Skin epidermis (tissue), 12 donors: ENCODE results near the gene FCN2.
"Not testable (repeated sequence)": the region's sequence is repeated elsewhere in the genome, so short reads cannot be mapped to it uniquely, and the experiment has no call there.

Experiments used
- H3K27ac ChIP-seq, 21 experiments: fragments of 200-600 bp; sonication (generic) in 11 of 21; one replicate each; pipeline ENCODE4 v1.5.0; 2020; ENCODE audit warnings: mild to moderate bottlenecking in 3 of 21, inconsistent platforms in 2 of 21, moderate library complexity in 2 of 21
- H3K4me3 ChIP-seq, 7 experiments: fragments of 200-600 bp; sonication (generic) in 2 of 7; one replicate each; pipeline ENCODE4 v1.5.0; 2020; ENCODE audit warnings: inconsistent platforms in 2 of 7, mild to moderate bottlenecking in 2 of 7, moderate library complexity in 1 of 7

FCN2 gene

GRCh38 chr9:134846187-134846586, 34.4 kb upstream of the FCN2 start:
- Histone ChIP-seq H3K4me3 (no peak overlapping the region), H3K27ac (no peak overlapping the region)

- no peak overlapping the region for H3K4me3 ChIP-seq
These were observed 33.9 kb upstream of the FCN2 start for GRCh38 chr9:134846699-134847098.

GRCh38 chr9:134847138-134847537, 33.5 kb upstream of the FCN2 start:
- H3K4me3 ChIP-seq = no peak overlapping the region
- no peak overlapping the region for H3K27ac ChIP-seq

More at GRCh38 chr9:134846699-134847098, 33.9 kb upstream of the FCN2 start:
- no peak overlapping the region for H3K27ac ChIP-seq

- H3K27ac ChIP-seq = no peak overlapping the region
These were observed 32.7 kb upstream of the FCN2 start for GRCh38 chr9:134847752-134848432.

GRCh38 chr9:134848504-134848903, 32.1 kb upstream of the FCN2 start:
- Histone ChIP-seq H3K27ac (no peak overlapping the region), H3K4me3 (no peak overlapping the region)

More at GRCh38 chr9:134847752-134848432, 32.7 kb upstream of the FCN2 start:
- H3K4me3 ChIP-seq = no peak overlapping the region

- no peak overlapping the region for H3K27ac ChIP-seq
- no peak overlapping the region for H3K4me3 ChIP-seq
These were observed 30.0 kb upstream of the FCN2 start for GRCh38 chr9:134850611-134851010.

- H3K4me3 ChIP-seq = no peak overlapping the region
- H3K27ac ChIP-seq = no peak overlapping the region
These were observed 29.6 kb upstream of the FCN2 start for GRCh38 chr9:134851020-134851419.

GRCh38 chr9:134852906-134853654, 27.5 kb upstream of the FCN2 start:
- no peak overlapping the region for H3K27ac ChIP-seq

GRCh38 chr9:134853893-134854292, 26.7 kb upstream of the FCN2 start:
- H3K27ac ChIP-seq = no peak overlapping the region
- H3K4me3 ChIP-seq = no peak overlapping the region

More at GRCh38 chr9:134852906-134853654, 27.5 kb upstream of the FCN2 start:
- H3K4me3 ChIP-seq = no peak overlapping the region

GRCh38 chr9:134854541-134854981, 26.0 kb upstream of the FCN2 start:
- H3K27ac ChIP-seq = no peak overlapping the region
- no peak overlapping the region for H3K4me3 ChIP-seq

- Histone ChIP-seq H3K4me3 (no peak overlapping the region), H3K27ac (no peak overlapping the region)
These were observed 25.2 kb upstream of the FCN2 start for GRCh38 chr9:134855231-134855899.

- Histone ChIP-seq H3K4me3 (no peak overlapping the region), H3K27ac (no peak overlapping the region)
These were observed 24.7 kb upstream of the FCN2 start for GRCh38 chr9:134855900-134856377.

GRCh38 chr9:134857451-134857850, 23.2 kb upstream of the FCN2 start:
- H3K4me3 ChIP-seq, H3K27ac ChIP-seq: not testable (repeated sequence)

- Histone ChIP-seq H3K27ac (no peak overlapping the region), H3K4me3 (no peak overlapping the region)
These were observed 22.4 kb upstream of the FCN2 start for GRCh38 chr9:134858051-134858841.

GRCh38 chr9:134860510-134860909, 20.1 kb upstream of the FCN2 start:
- Histone ChIP-seq H3K27ac (no peak overlapping the region), H3K4me3 (no peak overlapping the region)

GRCh38 chr9:134861595-134862334, 18.8 kb upstream of the FCN2 start:
- Histone ChIP-seq H3K27ac (no peak overlapping the region), H3K4me3 (no peak overlapping the region)

GRCh38 chr9:134863306-134863902, 17.2 kb upstream of the FCN2 start:
- no peak overlapping the region for H3K27ac ChIP-seq

GRCh38 chr9:134863941-134864820, 16.4 kb upstream of the FCN2 start:
- no peak overlapping the region for H3K4me3 ChIP-seq
- no peak overlapping the region for H3K27ac ChIP-seq

More at GRCh38 chr9:134863306-134863902, 17.2 kb upstream of the FCN2 start:
- no peak overlapping the region for H3K4me3 ChIP-seq
